CD4-positive, alpha-beta T cell (primary cell): Measurements from ENCODE around the gene HES4. TPM values are rescaled to one million over a fixed set of nuclear protein-coding genes. Genes with fewer than 3 reads are reported as not detected.
A peak's percentile ranks its signal among the peaks of the same experiment; 100 is the strongest.

Source experiments
- ATAC-seq: fragments of 200-7000 bp; cut with Tn5 transposase; one replicate; pipeline ENCODE4 v1.10.0; 2022; ENCODE audit warnings: mild to moderate bottlenecking; ENCODE audit not compliant: poor library complexity
- CTCF ChIA-PET: fragments of 350-600 bp; sonication (Branson Sonifier 250); formaldehyde crosslinking; loops from one replicate; lab custom pipeline; 2021; ENCODE audit warnings: antibody characterized with exemption, inconsistent platforms; lab: Charles Lee
- POLR2A ChIA-PET: fragments of 350-600 bp; sonication (Branson Sonifier 250); formaldehyde crosslinking; loops from one replicate; lab custom pipeline; 2021; ENCODE audit warnings: antibody characterized with exemption, inconsistent platforms; lab: Charles Lee
- DNase-seq, 14 experiments: peaks; one replicate each; pipeline ENCODE4 v3.0.0-alpha.2; 2013 to 2020; ENCODE audit warnings: mixed read lengths in 2 of 14
- H3K27ac ChIP-seq, 2 donors: one replicate each; pipeline versions ENCODE4 v1.5.1 to v1.7.0; 2013; ENCODE audit warnings: low read length in 2 of 2, low read depth in 1 of 2, mild to moderate bottlenecking in 1 of 2
- H3K27me3 ChIP-seq, 2 experiments: 1 replicate in 1 of 2; 2 replicates in 1 of 2; pipeline versions ENCODE4 v1.6.1 to v1.7.0; 2013; ENCODE audit warnings: low read length in 2 of 2, control low read depth in 1 of 2, mild to moderate bottlenecking in 1 of 2, moderate library complexity in 1 of 2; ENCODE audit not compliant: insufficient read depth in 2 of 2, control insufficient read depth in 1 of 2
- H3K36me3 ChIP-seq: one replicate; pipeline ENCODE4 v1.6.1; 2013; ENCODE audit warnings: low read length, control low read depth; ENCODE audit not compliant: insufficient read depth
- H3K4me1 ChIP-seq: one replicate; pipeline ENCODE4 v1.6.1; 2013; ENCODE audit warnings: low read length, control low read depth; ENCODE audit not compliant: insufficient read depth
- H3K4me3 ChIP-seq: one replicate; pipeline ENCODE4 v1.5.1; 2013; ENCODE audit warnings: mild to moderate bottlenecking, low read length, moderate library complexity
- H3K9me3 ChIP-seq, 2 experiments: 1 replicate in 1 of 2; 2 replicates in 1 of 2; pipeline versions ENCODE4 v1.6.1 to v1.7.0; 2013; ENCODE audit warnings: low read length in 2 of 2, mild to moderate bottlenecking in 2 of 2, control low read depth in 1 of 2, moderate library complexity in 1 of 2; ENCODE audit not compliant: control insufficient read depth in 1 of 2, insufficient read depth in 1 of 2
- H3K27ac Mint-ChIP-seq: one replicate; pipeline ENCODE4 v1.8.0; 2020; ENCODE audit warnings: mixed read lengths
- H3K27me3 Mint-ChIP-seq: one replicate; pipeline ENCODE4 v1.8.0; 2021; ENCODE audit warnings: mixed read lengths
- H3K36me3 Mint-ChIP-seq: one replicate; pipeline ENCODE4 v1.8.0; 2021; ENCODE audit warnings: low read depth, mixed read lengths
- H3K4me1 Mint-ChIP-seq: one replicate; pipeline ENCODE4 v1.8.0; 2021; ENCODE audit warnings: low read depth, mixed read lengths
- H3K4me3 Mint-ChIP-seq: one replicate; pipeline ENCODE4 v1.8.0; 2020; ENCODE audit warnings: mild to moderate bottlenecking, mixed read lengths
- H3K9me3 Mint-ChIP-seq: one replicate; pipeline ENCODE4 v1.8.0; 2020; ENCODE audit warnings: mixed read lengths
- intact Hi-C, 2 experiments: fragments of 100-400 bp; cut with DNase I in 1 of 2; cut with micrococcal nuclease in 1 of 2; formaldehyde crosslinking; loops; one replicate each; pipeline versions ENCODE4 v1.15.1 to v1.9.0; 2023 to 2025; cut with DNase I, micrococcal nuclease
- total RNA-seq, 174 experiments: library from RNA in 2 of 174; stranded (reverse) in 2 of 174; gene quantifications; one replicate each; pipeline ENCODE4 v1.2.3 and lab custom pipeline; 2021 to 2026
- TF ChIP-seq, protein P1 (sequence below): fragments of 200-600 bp; IDR thresholded peaks from one replicate; pipeline ENCODE4 v1.8.0; 2022; ENCODE audit warnings: antibody characterized with exemption, mild to moderate bottlenecking

HES4 gene
- total RNA-seq, 2 experiments from 2014 or later = 29.0 to 30.9 TPM

DNA sequence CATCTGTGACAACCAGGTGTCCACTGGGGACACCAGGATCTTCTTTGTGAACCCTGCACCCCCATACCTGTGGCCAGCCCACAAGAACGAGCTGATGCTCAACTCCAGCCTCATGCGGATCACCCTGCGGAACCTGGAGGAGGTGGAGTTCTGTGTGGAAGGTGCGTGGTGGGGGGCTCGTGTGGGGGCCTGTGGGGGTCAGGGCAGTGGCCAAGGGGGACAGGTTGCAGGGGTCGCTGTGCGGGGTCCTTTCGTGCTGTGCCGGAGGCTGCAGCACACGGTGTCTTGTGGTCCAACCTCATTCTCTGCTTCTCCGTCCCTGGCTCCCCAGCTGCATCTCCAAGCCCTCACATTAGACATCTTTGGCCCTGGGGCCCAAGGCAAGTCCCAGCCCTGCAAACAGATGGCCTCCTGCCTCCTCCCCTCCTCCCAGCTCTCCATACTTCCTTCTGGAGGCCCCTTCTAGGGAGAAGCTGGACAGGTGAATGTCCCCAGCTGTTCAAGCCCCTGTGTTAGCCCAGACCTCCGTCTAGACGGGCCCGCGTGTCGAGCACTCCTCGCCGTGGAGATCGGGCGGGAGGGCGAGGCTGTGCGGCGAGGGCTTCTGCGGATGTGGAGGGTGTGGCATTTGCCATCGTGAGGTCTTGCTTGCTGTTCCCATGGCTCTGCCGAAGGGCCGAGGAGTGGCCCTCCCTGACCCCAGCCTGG lies 22.6 kb upstream of the HES4 start:
- peaks cover 14% of the 10 kb centered on the region for H3K4me1 Mint-ChIP-seq
- DNase-seq (no peak), ATAC-seq (no peak)
- H3K9me3 Mint-ChIP-seq = no peaks in the 10 kb centered on the region
- H3K36me3 Mint-ChIP-seq = no peaks in the 10 kb centered on the region
- TF ChIP-seq, protein P1, sequence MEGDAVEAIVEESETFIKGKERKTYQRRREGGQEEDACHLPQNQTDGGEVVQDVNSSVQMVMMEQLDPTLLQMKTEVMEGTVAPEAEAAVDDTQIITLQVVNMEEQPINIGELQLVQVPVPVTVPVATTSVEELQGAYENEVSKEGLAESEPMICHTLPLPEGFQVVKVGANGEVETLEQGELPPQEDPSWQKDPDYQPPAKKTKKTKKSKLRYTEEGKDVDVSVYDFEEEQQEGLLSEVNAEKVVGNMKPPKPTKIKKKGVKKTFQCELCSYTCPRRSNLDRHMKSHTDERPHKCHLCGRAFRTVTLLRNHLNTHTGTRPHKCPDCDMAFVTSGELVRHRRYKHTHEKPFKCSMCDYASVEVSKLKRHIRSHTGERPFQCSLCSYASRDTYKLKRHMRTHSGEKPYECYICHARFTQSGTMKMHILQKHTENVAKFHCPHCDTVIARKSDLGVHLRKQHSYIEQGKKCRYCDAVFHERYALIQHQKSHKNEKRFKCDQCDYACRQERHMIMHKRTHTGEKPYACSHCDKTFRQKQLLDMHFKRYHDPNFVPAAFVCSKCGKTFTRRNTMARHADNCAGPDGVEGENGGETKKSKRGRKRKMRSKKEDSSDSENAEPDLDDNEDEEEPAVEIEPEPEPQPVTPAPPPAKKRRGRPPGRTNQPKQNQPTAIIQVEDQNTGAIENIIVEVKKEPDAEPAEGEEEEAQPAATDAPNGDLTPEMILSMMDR = no peak
- Histone ChIP-seq H3K27me3 (peaks cover 0 to 2% of the 10 kb centered on the region in 2 experiments), H3K9me3 (no peaks in the 10 kb centered on the region), H3K4me3 (no peak overlapping the region), H3K27ac (no peak overlapping the region), H3K4me1 (peaks cover 30% of the 10 kb centered on the region), H3K36me3 (no peaks in the 10 kb centered on the region)
- intact Hi-C loops = no loop called here
- H3K27ac Mint-ChIP-seq = peak overlapping the region; percentile 47
- CTCF ChIA-PET = no interaction called here
- peak overlapping the region; percentile 70 for H3K4me3 Mint-ChIP-seq
- peaks cover 5% of the 10 kb centered on the region for H3K27me3 Mint-ChIP-seq
- POLR2A ChIA-PET = interaction anchor here (1.1 kb wide), 1 partner anchor 18 kb away, joined by 3 read pairs; no protein-coding TSS in a partner anchor

DNA sequence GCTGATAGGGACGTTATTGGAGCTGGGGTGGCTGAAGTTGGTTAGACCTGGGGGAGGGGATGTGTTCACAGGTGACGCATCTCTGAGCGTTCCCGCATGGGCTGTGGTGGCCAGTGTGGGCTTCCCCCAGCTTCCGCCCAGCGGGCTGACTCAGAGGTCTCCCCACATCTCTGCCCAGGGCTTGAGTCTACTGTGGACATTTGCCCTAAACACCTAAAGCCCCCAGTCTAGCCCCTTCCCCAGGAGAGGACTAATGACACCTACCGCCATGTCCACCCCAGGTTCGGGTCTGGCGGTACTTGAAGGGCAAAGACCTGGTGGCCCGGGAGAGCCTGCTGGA lies 22.0 kb upstream of the HES4 start:
- ChIA-PET POLR2A (interaction anchor here (1.1 kb wide), 1 partner anchor 18 kb away, joined by 3 read pairs; no protein-coding TSS in a partner anchor), CTCF (no interaction called here)
- Mint-ChIP-seq H3K27ac (no peak overlapping the region), H3K36me3 (no peaks in the 10 kb centered on the region), H3K4me3 (peak overlapping the region; percentile 60), H3K9me3 (no peaks in the 10 kb centered on the region), H3K27me3 (peaks cover 5% of the 10 kb centered on the region), H3K4me1 (peaks cover 18% of the 10 kb centered on the region)
- H3K9me3 ChIP-seq = no peaks in the 10 kb centered on the region
- no peak overlapping the region for H3K4me3 ChIP-seq
- H3K27ac ChIP-seq = no peak overlapping the region
- DNase-seq (no peak), ATAC-seq (no peak)
- peaks cover 0 to 2% of the 10 kb centered on the region in 2 experiments for H3K27me3 ChIP-seq
- peaks cover 32% of the 10 kb centered on the region for H3K4me1 ChIP-seq
- TF ChIP-seq, protein P1 = no peak
- intact Hi-C loops = no loop called here
- H3K36me3 ChIP-seq = no peaks in the 10 kb centered on the region

DNA sequence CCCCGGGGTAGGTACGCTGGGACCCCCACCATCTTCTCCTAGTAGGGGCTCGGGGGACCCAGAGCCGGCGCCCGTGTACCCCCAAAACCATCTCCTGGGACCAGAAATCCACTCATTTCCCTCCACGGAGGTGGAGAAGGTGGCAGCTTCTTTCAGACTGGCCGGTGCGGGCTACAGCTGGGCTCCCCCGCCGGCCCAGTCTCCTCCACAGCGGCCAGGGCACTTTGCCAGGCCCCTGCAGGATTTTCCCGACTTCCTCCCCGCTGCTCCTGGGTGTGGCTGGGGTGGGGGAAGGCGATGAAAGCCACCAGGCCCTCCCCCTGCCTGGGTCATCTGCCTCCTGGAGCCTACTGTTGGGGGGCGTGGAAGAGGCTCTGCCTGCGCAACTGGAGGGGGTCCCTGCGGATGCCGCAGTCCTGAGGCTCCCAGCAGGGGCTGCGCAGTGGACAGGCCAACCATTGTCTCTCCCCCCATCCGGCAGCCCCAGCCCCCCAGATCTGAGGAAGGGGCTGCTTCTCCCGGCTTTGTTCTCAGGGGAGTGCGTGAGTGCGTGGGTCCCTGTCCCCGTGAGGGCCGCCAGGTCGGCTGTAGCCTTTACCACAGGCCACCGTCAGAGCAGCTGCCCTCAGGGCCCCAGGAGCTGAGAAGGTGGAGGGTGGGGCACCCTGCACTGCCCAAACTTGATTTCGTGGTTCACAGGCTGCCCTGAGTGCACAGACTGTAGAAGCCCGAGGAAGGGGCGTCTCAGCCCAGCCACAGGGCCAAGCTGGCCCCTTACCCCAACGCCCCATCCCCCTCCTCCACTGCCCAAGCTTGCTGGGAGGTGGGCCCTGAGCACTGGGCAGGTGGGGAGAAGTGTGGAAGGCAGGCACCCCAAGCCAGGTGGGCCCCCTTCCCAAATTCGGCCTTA lies 21.4 kb upstream of the HES4 start:
- Mint-ChIP-seq H3K27me3 (peaks cover 5% of the 10 kb centered on the region), H3K4me1 (peaks cover 18% of the 10 kb centered on the region), H3K27ac (no peak overlapping the region), H3K4me3 (peak overlapping the region; percentile 60), H3K36me3 (no peaks in the 10 kb centered on the region), H3K9me3 (no peaks in the 10 kb centered on the region)
- POLR2A ChIA-PET = interaction anchor here (1.1 kb wide), 1 partner anchor 19 kb away, joined by 3 read pairs; no protein-coding TSS in a partner anchor
- Histone ChIP-seq H3K36me3 (no peaks in the 10 kb centered on the region), H3K27me3 (peaks cover 0 to 2% of the 10 kb centered on the region in 2 experiments), H3K27ac (no peak overlapping the region), H3K9me3 (no peaks in the 10 kb centered on the region), H3K4me3 (no peak overlapping the region), H3K4me1 (peaks cover 32% of the 10 kb centered on the region)
- intact Hi-C loops = no loop called here
- ATAC-seq (no peak), DNase-seq (peak in 1 of 14 experiments; percentile 57)
- CTCF ChIA-PET = interaction anchor here (0.9 kb wide), 1 partner anchor 19 kb away, joined by 3 read pairs; no protein-coding TSS in a partner anchor
- TF ChIP-seq, protein P1 = no peak
